ENCODE measurements around the gene KLF6.

KLF6 gene

DNA sequence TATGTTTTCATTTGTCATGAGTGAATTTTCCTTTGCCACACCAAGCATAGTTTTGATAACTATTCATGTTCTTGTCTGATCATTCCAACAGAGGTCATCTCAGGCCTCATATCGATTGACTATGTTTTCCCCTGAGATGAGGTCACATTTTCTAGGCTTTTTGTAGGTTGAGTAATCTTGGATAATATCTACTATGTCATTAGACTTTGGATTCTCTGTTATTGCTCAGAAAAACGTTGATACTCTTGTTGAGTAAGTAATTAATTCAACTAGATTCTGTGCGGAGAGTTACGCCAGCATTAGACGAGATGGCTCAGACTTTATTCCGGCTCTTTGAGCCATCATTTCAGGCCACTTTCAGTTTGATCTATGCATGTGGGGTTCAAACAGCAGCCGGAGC lies 57.7 kb downstream of the KLF6 start:
- no peak for FAIRE-seq
